ENCODE measurements around the gene GATD1. TPM values are rescaled to one million over a fixed set of nuclear protein-coding genes. Genes with fewer than 3 reads are reported as not detected.
A peak's percentile ranks its signal among the peaks of the same experiment; 100 is the strongest.

The GATD1 gene
- total RNA-seq, 1 experiment from 2014 or later = 43.6 TPM

- no peaks in the 10 kb centered on the region for H3K79me2 ChIP-seq (ENCODE audit: low read length)
- H3K27me3 ChIP-seq (ENCODE audit: low read length) = no peaks in the 10 kb centered on the region
- no peak overlapping the region for H3K9ac ChIP-seq (ENCODE audit: low read length)
- H3K9me3 ChIP-seq (ENCODE audit: low read length) = no peaks in the 10 kb centered on the region
- no peaks in the 10 kb centered on the region for H3K4me1 ChIP-seq (ENCODE audit: low read length)
- peaks cover 39% of the 10 kb centered on the region for H3K36me3 ChIP-seq (ENCODE audit: insufficient read depth, low read length)
- no peaks in the 10 kb centered on the region for H3K9me2 ChIP-seq (replicated peaks; ENCODE audit: insufficient read depth, low read length)
- no peak overlapping the region for H3K27ac ChIP-seq (ENCODE audit: low read length)
- H3K4me2 ChIP-seq (ENCODE audit: low read depth, low read length, poor library complexity, severe bottlenecking) = no peak overlapping the region
- H2AFZ ChIP-seq (ENCODE audit: low read length) = no peak overlapping the region
- H3K4me3 ChIP-seq (ENCODE audit: low read length) = no peak overlapping the region
- no peak for DNase-seq
- peaks cover 17% of the 10 kb centered on the region; the same call in 1 of the 2 replicates for H4K20me1 ChIP-seq (ENCODE audit: insufficient read depth, low read depth, low read length)
Observed at GRCh38 chr11:766106-766935, 11.0 kb downstream of the GATD1 start.

DNA sequence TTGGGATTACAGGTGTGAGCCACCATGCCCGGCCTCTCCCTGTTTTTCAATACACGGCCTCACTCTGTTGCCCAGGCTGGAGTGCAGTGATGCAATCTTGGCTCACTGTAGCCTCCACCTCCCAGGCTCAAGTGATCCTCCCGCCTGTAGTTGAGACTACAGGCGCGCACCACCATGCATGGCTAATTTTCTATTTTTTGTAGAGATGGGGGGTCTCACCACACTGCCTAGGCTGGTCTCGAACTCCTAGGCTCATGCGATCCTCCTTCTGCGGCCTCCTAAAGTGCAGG lies 11.5 kb downstream of the GATD1 start:
- Histone ChIP-seq H3K4me1 (ENCODE audit: low read length) (no peaks in the 10 kb centered on the region), H3K4me3 (ENCODE audit: low read length) (no peak overlapping the region), H3K27me3 (ENCODE audit: low read length) (no peaks in the 10 kb centered on the region), H3K4me2 (ENCODE audit: low read depth, low read length, poor library complexity, severe bottlenecking) (no peak overlapping the region), H3K79me2 (ENCODE audit: low read length) (no peaks in the 10 kb centered on the region), H4K20me1 (ENCODE audit: insufficient read depth, low read depth, low read length) (peaks cover 11% of the 10 kb centered on the region; the same call in 1 of the 2 replicates), H2AFZ (ENCODE audit: low read length) (no peak overlapping the region), H3K9ac (ENCODE audit: low read length) (no peak overlapping the region), H3K27ac (ENCODE audit: low read length) (no peak overlapping the region), H3K9me3 (ENCODE audit: low read length) (no peaks in the 10 kb centered on the region), H3K36me3 (ENCODE audit: insufficient read depth, low read length) (peaks cover 37% of the 10 kb centered on the region), H3K9me2 (replicated peaks; ENCODE audit: insufficient read depth, low read length) (no peaks in the 10 kb centered on the region)
- DNase-seq = no peak

DNA sequence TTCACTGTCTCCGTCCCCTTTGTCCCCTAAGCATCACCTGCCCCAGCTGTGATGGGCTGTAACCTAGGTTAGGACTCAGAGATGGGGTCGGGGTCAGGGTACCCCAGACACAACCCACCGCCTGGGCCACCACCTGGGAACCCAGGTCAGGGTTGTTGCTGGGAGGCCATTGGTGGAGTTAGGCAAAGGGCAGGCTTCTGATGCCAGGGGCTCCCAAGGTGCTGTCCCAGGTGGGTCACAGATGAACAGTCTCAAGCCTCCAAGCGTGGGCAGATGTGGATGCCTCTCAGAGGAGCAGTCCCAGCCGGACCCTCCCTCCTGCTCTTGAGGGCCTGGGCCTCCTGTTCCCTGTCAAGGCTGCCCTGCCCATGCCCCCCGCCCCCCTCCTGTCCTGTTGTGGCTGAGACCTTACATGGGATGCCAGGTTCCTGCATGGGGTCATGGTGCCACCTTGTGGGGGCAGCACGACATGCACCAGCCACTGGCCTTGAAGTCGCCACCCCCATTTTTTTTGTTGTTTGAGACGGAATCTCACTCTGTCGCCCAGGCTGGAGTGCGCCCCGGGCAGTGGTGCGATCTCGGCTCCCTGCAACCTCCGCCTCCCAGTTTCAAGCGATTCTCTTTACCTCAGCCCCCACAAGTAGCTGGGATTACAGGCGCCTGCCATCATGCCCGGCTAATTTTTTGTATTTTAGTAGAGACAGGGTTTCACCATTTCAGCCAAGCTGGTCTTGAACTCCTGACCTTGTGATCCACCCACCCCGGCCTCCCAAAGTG lies 12.1 kb downstream of the GATD1 start:
- peak; percentile 89 for DNase-seq
- H3K4me2 ChIP-seq (ENCODE audit: low read depth, low read length, poor library complexity, severe bottlenecking) = no peak overlapping the region
- no peaks in the 10 kb centered on the region for H3K9me3 ChIP-seq (ENCODE audit: low read length)
- no peaks in the 10 kb centered on the region for H3K27me3 ChIP-seq (ENCODE audit: low read length)
- no peaks in the 10 kb centered on the region for H3K79me2 ChIP-seq (ENCODE audit: low read length)
- H3K9ac ChIP-seq (ENCODE audit: low read length) = no peak overlapping the region
- no peaks in the 10 kb centered on the region for H3K9me2 ChIP-seq (replicated peaks; ENCODE audit: insufficient read depth, low read length)
- H3K27ac ChIP-seq (ENCODE audit: low read length) = no peak overlapping the region
- no peak overlapping the region for H2AFZ ChIP-seq (ENCODE audit: low read length)
- H3K4me3 ChIP-seq (ENCODE audit: low read length) = no peak overlapping the region
- peaks cover 32% of the 10 kb centered on the region for H3K36me3 ChIP-seq (ENCODE audit: insufficient read depth, low read length)
- H3K4me1 ChIP-seq (ENCODE audit: low read length) = no peaks in the 10 kb centered on the region
- H4K20me1 ChIP-seq (ENCODE audit: insufficient read depth, low read depth, low read length) = peaks cover 11% of the 10 kb centered on the region; the same call in 1 of the 2 replicates

- no peaks in the 10 kb centered on the region for H3K9me2 ChIP-seq (replicated peaks; ENCODE audit: insufficient read depth, low read length)
- H3K4me3 ChIP-seq (ENCODE audit: low read length) = no peak overlapping the region
- H3K9ac ChIP-seq (ENCODE audit: low read length) = no peak overlapping the region
- DNase-seq = no peak
- H3K79me2 ChIP-seq (ENCODE audit: low read length) = no peaks in the 10 kb centered on the region
- H3K4me1 ChIP-seq (ENCODE audit: low read length) = no peaks in the 10 kb centered on the region
- H3K27ac ChIP-seq (ENCODE audit: low read length) = no peak overlapping the region
- H3K9me3 ChIP-seq (ENCODE audit: low read length) = no peaks in the 10 kb centered on the region
- no peak overlapping the region for H2AFZ ChIP-seq (ENCODE audit: low read length)
- H3K36me3 ChIP-seq (ENCODE audit: insufficient read depth, low read length) = peaks cover 32% of the 10 kb centered on the region
- no peaks in the 10 kb centered on the region for H3K27me3 ChIP-seq (ENCODE audit: low read length)
- H3K4me2 ChIP-seq (ENCODE audit: low read depth, low read length, poor library complexity, severe bottlenecking) = no peak overlapping the region
- H4K20me1 ChIP-seq (ENCODE audit: insufficient read depth, low read depth, low read length) = peaks cover 11% of the 10 kb centered on the region; the same call in 1 of the 2 replicates
Observed at GRCh38 chr11:764322-765024, 12.8 kb downstream of the GATD1 start.

DNA sequence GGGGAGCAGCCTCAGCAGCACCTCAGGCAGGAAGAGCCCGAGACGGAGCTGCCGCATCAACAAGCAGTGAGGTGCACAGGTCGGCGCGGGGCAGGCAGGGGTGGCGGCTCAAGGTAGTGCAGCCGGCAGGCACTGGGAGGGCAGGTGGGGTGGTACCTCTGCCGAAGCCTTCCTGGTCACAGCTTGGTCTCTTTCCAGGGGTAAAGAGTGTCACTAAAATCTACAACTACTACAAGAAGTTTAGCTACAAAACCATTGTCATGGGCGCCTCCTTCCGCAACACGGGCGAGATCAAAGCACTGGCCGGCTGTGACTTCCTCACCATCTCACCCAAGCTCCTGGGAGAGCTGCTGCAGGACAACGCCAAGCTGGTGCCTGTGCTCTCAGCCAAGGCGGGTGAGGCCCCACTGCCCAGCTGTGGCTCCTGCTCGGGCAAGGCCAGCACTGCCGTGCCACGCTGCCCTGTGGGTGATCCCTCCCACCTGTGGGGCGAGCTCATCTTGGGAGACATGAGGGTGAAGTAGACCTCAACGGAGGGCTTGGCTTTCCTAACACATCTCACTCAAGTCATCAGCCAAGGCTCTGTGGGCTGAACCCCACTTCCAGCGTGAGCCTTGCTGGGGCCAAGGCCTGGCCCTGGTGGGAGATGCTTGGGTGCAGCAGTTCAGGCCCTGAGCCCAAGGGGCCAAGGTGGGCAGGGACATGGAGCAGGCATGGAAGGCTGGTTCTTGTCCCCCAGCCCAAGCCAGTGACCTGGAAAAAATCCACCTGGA lies 13.6 kb downstream of the GATD1 start:
- Histone ChIP-seq H2AFZ (ENCODE audit: low read length) (no peak overlapping the region), H3K4me3 (ENCODE audit: low read length) (no peak overlapping the region), H3K27me3 (ENCODE audit: low read length) (no peaks in the 10 kb centered on the region), H3K79me2 (ENCODE audit: low read length) (no peaks in the 10 kb centered on the region), H3K4me1 (ENCODE audit: low read length) (no peaks in the 10 kb centered on the region), H3K27ac (ENCODE audit: low read length) (no peak overlapping the region), H3K9ac (ENCODE audit: low read length) (no peak overlapping the region), H3K9me2 (replicated peaks; ENCODE audit: insufficient read depth, low read length) (no peaks in the 10 kb centered on the region), H3K36me3 (ENCODE audit: insufficient read depth, low read length) (peaks cover 32% of the 10 kb centered on the region), H3K9me3 (ENCODE audit: low read length) (no peaks in the 10 kb centered on the region), H3K4me2 (ENCODE audit: low read depth, low read length, poor library complexity, severe bottlenecking) (no peak overlapping the region), H4K20me1 (ENCODE audit: insufficient read depth, low read depth, low read length) (peaks cover 11% of the 10 kb centered on the region; the same call in 1 of the 2 replicates)
- no peak for DNase-seq

GRCh38 chr11:763073-763463 lies 14.2 kb downstream of the GATD1 start:
- no peaks in the 10 kb centered on the region for H3K4me1 ChIP-seq (ENCODE audit: low read length)
- no peak overlapping the region for H2AFZ ChIP-seq (ENCODE audit: low read length)
- peaks cover 32% of the 10 kb centered on the region for H3K36me3 ChIP-seq (ENCODE audit: insufficient read depth, low read length)

DNA sequence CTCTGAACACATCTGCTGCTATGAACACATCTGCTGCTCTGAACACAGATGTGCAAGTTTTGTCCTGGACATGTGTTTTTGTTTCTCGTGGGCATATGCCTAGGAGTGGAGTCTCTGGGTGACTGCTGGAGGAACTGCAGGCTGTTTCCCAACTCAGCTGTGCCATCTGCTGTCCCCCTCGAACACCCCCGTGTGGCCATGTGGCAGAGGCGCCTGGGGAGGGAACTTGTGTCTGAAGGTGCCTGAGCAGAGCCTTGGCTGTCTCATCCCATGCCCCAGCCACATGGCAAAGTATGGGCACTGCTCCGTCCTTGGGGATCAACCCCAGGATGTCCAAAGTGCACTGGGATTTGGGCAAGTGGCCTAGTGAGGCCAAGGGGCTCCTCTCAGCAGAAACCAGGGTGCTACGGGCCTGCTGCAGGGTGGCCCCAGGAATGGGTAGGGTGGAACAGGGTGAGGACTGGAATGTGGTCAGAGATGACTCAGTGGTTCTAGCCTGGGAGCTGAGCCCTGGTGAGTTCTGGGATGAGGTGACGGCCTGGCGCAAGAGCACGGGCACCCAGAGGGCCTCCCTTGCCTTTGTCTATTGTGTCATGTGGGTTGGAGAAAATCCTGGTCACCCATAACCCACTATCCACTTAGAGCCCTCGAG lies 14.7 kb downstream of the GATD1 start:
- no peak overlapping the region for H3K4me3 ChIP-seq (ENCODE audit: low read length)
- no peak overlapping the region for H3K9ac ChIP-seq (ENCODE audit: low read length)
- H3K27me3 ChIP-seq (ENCODE audit: low read length) = no peaks in the 10 kb centered on the region
- H3K27ac ChIP-seq (ENCODE audit: low read length) = no peak overlapping the region
- no peaks in the 10 kb centered on the region for H3K9me3 ChIP-seq (ENCODE audit: low read length)
- DNase-seq = peak; percentile 72
- H4K20me1 ChIP-seq (ENCODE audit: insufficient read depth, low read depth, low read length) = peaks cover 11% of the 10 kb centered on the region; the same call in 1 of the 2 replicates
- no peak overlapping the region for H2AFZ ChIP-seq (ENCODE audit: low read length)
- no peaks in the 10 kb centered on the region for H3K4me1 ChIP-seq (ENCODE audit: low read length)
- no peaks in the 10 kb centered on the region for H3K79me2 ChIP-seq (ENCODE audit: low read length)
- no peak overlapping the region for H3K4me2 ChIP-seq (ENCODE audit: low read depth, low read length, poor library complexity, severe bottlenecking)
- H3K36me3 ChIP-seq (ENCODE audit: insufficient read depth, low read length) = peaks cover 32% of the 10 kb centered on the region
- no peaks in the 10 kb centered on the region for H3K9me2 ChIP-seq (replicated peaks; ENCODE audit: insufficient read depth, low read length)

More at GRCh38 chr11:763073-763463, 14.2 kb downstream of the GATD1 start:
- Histone ChIP-seq H3K4me2 (ENCODE audit: low read depth, low read length, poor library complexity, severe bottlenecking) (no peak overlapping the region), H3K27me3 (ENCODE audit: low read length) (no peaks in the 10 kb centered on the region), H3K9me3 (ENCODE audit: low read length) (no peaks in the 10 kb centered on the region), H3K4me3 (ENCODE audit: low read length) (no peak overlapping the region), H4K20me1 (ENCODE audit: insufficient read depth, low read depth, low read length) (peaks cover 11% of the 10 kb centered on the region; the same call in 1 of the 2 replicates), H3K27ac (ENCODE audit: low read length) (no peak overlapping the region), H3K79me2 (ENCODE audit: low read length) (no peaks in the 10 kb centered on the region), H3K9me2 (replicated peaks; ENCODE audit: insufficient read depth, low read length) (no peaks in the 10 kb centered on the region), H3K9ac (ENCODE audit: low read length) (no peak overlapping the region)
- DNase-seq = no peak

Measured in Karpas-422 (cell line).